GM23248 (cell line): ENCODE results near the gene CUL2.

Source experiments
- EZH2 ChIP-seq: fragments of 200-600 bp; sonication (generic); IDR thresholded peaks from 2 replicates; pipeline ENCODE4 v1.6.1; 2018; ENCODE audit warnings: antibody characterized with exemption, mild to moderate bottlenecking; ENCODE audit not compliant: insufficient read depth, poor library complexity, severe bottlenecking
- EZH2phosphoT487 ChIP-seq: fragments of 200-600 bp; sonication (generic); IDR thresholded peaks from 2 replicates; pipeline ENCODE4 v1.6.1; 2018; ENCODE audit warnings: antibody characterized with exemption, moderate library complexity, mild to moderate bottlenecking, low read depth; ENCODE audit not compliant: insufficient read depth

DNA sequence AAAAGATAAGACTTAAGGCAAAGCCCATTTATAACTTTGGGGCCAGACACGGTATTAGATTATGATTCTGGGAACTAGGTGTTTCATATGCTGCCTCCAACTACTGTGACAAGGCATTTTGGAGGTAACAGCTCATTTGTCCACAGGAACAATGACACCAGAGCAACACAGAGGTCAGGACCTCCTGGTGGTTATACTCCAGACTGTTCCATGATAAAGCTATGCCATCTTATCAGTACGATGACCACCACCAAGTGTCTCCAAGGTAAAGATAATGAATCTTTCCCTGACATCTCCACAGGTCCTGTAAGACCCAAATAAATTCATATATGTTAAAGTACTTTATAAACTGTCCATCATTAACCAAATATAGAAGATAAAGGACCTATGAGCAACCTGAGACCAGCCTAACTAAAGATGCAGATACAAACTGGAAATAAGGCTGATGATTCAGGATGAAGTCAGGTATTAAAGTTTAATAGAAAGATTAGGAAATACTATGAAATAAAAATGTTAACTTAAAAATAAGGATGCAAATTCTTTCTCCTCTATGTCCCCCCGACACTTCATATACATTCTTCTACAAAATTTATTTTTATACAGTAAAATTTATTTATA lies 26.2 kb downstream of the CUL2 start:
- TF ChIP-seq EZH2phosphoT487 (no peak), EZH2 (no peak)
